HEK293 (cell line): ENCODE results near the gene DVL1.

Experiments
- BCL11A ChIP-seq: fragments of 450-650 bp; formaldehyde crosslinking; IDR thresholded peaks from 2 replicates; pipeline ENCODE4 v1.5.1; 2016; ENCODE audit warnings: low read depth, missing biosample characterization, missing genetic modification characterization
- GLIS2 ChIP-seq: fragments of 450-650 bp; formaldehyde crosslinking; IDR thresholded peaks from 2 replicates; pipeline ENCODE4 v1.5.1; 2016; ENCODE audit warnings: missing biosample characterization, missing genetic modification characterization
- HOXA7 ChIP-seq: sonication (generic); formaldehyde crosslinking; IDR thresholded peaks from 2 replicates; pipeline ENCODE4 v1.8.1; 2022; ENCODE audit warnings: missing genetic modification reagents, borderline replicate concordance
- PATZ1 ChIP-seq: fragments of 450-650 bp; formaldehyde crosslinking; IDR thresholded peaks from 2 replicates; pipeline ENCODE4 v1.5.1; 2016; ENCODE audit warnings: missing biosample characterization, missing genetic modification characterization
- SCRT2 ChIP-seq: fragments of 450-650 bp; formaldehyde crosslinking; IDR thresholded peaks from 2 replicates; pipeline ENCODE4 v1.5.1; 2016; ENCODE audit warnings: missing biosample characterization, missing genetic modification characterization
- SP7 ChIP-seq: fragments of 450-650 bp; formaldehyde crosslinking; IDR thresholded peaks from 2 replicates; pipeline ENCODE4 v1.5.1; 2016; ENCODE audit warnings: missing biosample characterization, missing genetic modification characterization
- WT1 ChIP-seq: fragments of 450-650 bp; formaldehyde crosslinking; IDR thresholded peaks from 2 replicates; pipeline ENCODE4 v1.5.1; 2016; ENCODE audit warnings: missing biosample characterization, missing genetic modification characterization
- ZBTB8A ChIP-seq: fragments of 450-650 bp; formaldehyde crosslinking; IDR thresholded peaks from 2 replicates; pipeline ENCODE4 v1.5.1; 2016; ENCODE audit warnings: missing biosample characterization, missing genetic modification characterization
- ZFP3 ChIP-seq: fragments of 450-650 bp; formaldehyde crosslinking; IDR thresholded peaks from 2 replicates; pipeline ENCODE4 v1.5.1; 2016; ENCODE audit warnings: low read depth, missing biosample characterization, missing genetic modification characterization
- ZNF138 ChIP-seq: fragments of 450-650 bp; formaldehyde crosslinking; IDR thresholded peaks from 2 replicates; pipeline ENCODE4 v1.5.1; 2016; ENCODE audit warnings: missing biosample characterization, missing genetic modification characterization, borderline replicate concordance
- ZNF155 ChIP-seq: fragments of 450-650 bp; formaldehyde crosslinking; IDR thresholded peaks from 2 replicates; pipeline ENCODE4 v1.5.1; 2016; ENCODE audit warnings: missing biosample characterization, missing genetic modification characterization
- ZNF266 ChIP-seq: fragments of 450-650 bp; formaldehyde crosslinking; IDR thresholded peaks from 2 replicates; pipeline ENCODE4 v1.5.1; 2016; ENCODE audit warnings: missing biosample characterization, missing genetic modification characterization, low read depth
- ZNF280D ChIP-seq: fragments of 450-650 bp; formaldehyde crosslinking; IDR thresholded peaks from 2 replicates; pipeline ENCODE4 v1.5.1; 2016; ENCODE audit warnings: missing biosample characterization, missing genetic modification characterization
- ZNF354C ChIP-seq: fragments of 450-650 bp; formaldehyde crosslinking; IDR thresholded peaks from 2 replicates; pipeline ENCODE4 v1.5.1; 2016; ENCODE audit warnings: missing biosample characterization, missing genetic modification characterization, low read depth, borderline replicate concordance
- ZNF426 ChIP-seq: fragments of 450-650 bp; formaldehyde crosslinking; IDR thresholded peaks from 2 replicates; pipeline ENCODE4 v1.5.1; 2017; ENCODE audit warnings: missing biosample characterization, missing genetic modification characterization, mild to moderate bottlenecking, inconsistent platforms, moderate library complexity
- ZNF473 ChIP-seq: fragments of 450-650 bp; formaldehyde crosslinking; IDR thresholded peaks from 2 replicates; pipeline ENCODE4 v1.5.1; 2017; ENCODE audit warnings: missing biosample characterization, missing genetic modification characterization
- ZNF510 ChIP-seq: fragments of 450-650 bp; formaldehyde crosslinking; IDR thresholded peaks from 2 replicates; pipeline ENCODE4 v1.5.1; 2018; ENCODE audit warnings: mild to moderate bottlenecking, missing genetic modification characterization, missing biosample characterization; ENCODE audit not compliant: insufficient replicate concordance
- ZNF549 ChIP-seq: fragments of 450-650 bp; IDR thresholded peaks from 2 replicates; pipeline ENCODE4 v1.5.1; 2018; ENCODE audit warnings: missing biosample characterization, missing genetic modification characterization, mild to moderate bottlenecking, inconsistent platforms, moderate library complexity
- ZNF610 ChIP-seq: fragments of 450-650 bp; formaldehyde crosslinking; IDR thresholded peaks from 2 replicates; pipeline ENCODE4 v1.5.1; 2016; ENCODE audit warnings: missing biosample characterization, missing genetic modification characterization, borderline replicate concordance
- ZNF629 ChIP-seq: fragments of 450-650 bp; formaldehyde crosslinking; IDR thresholded peaks from 2 replicates; pipeline ENCODE4 v1.5.1; 2017; ENCODE audit warnings: missing biosample characterization, missing genetic modification characterization
- ZSCAN23 ChIP-seq: fragments of 450-650 bp; formaldehyde crosslinking; IDR thresholded peaks from 2 replicates; pipeline ENCODE4 v1.5.1; 2016; ENCODE audit warnings: missing biosample characterization, missing genetic modification characterization
- ZSCAN30 ChIP-seq: fragments of 450-650 bp; IDR thresholded peaks from 2 replicates; pipeline ENCODE4 v1.5.1; 2018; ENCODE audit warnings: missing biosample characterization, mild to moderate bottlenecking, missing genetic modification characterization, moderate library complexity
- TF ChIP-seq, protein P1 (sequence below): fragments of 450-650 bp; formaldehyde crosslinking; conservative IDR thresholded peaks from 2 replicates; pipeline ENCODE4 v1.5.1; 2016; ENCODE audit warnings: low read depth, missing biosample characterization, missing genetic modification characterization
- TF ChIP-seq, protein P2 (sequence below): fragments of 450-650 bp; formaldehyde crosslinking; IDR thresholded peaks from 2 replicates; pipeline ENCODE4 v1.5.1; 2016; ENCODE audit warnings: missing biosample characterization, missing genetic modification characterization
- TF ChIP-seq, protein P3 (sequence below): fragments of 450-650 bp; formaldehyde crosslinking; IDR thresholded peaks from 2 replicates; pipeline ENCODE4 v1.5.1; 2016; ENCODE audit warnings: missing biosample characterization, missing genetic modification characterization
- TF ChIP-seq, protein P4 (sequence below): IDR thresholded peaks from 2 replicates; pipeline ENCODE4 v1.6.1; 2011; ENCODE audit warnings: mild to moderate bottlenecking, low read depth, low read length, borderline replicate concordance

The DVL1 gene

DNA sequence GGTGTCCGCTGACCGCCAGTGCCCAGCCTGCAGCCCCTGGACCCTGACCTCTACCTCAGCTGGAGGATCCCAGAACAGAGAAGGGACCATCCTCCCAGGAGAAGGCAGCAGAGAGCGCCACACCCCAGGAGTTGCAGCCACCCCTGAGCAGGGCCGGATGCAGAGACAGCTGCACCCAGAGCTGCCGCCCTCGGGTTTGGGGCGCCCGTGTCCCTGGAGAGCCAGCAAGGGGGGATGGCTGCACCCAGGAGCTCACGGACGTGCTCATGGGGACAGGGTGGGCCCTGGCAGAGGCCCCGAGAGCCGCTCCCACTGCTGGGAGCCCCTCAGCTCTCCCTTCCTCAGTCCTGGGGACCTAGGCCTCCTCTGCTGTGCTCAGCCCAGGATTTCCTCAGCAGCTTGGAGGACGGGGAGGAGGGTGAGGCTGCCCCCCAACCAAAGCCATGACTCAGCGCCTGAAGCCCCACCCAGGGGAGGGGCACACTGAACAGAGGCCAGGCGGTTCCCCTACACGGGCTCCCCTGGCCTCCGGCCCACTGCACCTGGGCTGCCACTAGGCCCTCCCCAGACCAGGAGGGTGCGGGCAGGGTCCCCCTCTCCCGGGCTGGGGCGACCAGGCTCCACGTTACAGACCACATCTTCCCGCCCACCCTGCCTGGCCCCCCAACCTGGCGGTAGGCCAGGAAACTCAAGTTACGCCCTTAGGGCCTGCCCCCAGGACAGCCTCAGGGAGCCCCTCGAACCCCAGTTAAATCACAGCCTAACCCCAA, 43.7 kb downstream of the DVL1 start (continued):
- TF ChIP-seq, protein P1, sequence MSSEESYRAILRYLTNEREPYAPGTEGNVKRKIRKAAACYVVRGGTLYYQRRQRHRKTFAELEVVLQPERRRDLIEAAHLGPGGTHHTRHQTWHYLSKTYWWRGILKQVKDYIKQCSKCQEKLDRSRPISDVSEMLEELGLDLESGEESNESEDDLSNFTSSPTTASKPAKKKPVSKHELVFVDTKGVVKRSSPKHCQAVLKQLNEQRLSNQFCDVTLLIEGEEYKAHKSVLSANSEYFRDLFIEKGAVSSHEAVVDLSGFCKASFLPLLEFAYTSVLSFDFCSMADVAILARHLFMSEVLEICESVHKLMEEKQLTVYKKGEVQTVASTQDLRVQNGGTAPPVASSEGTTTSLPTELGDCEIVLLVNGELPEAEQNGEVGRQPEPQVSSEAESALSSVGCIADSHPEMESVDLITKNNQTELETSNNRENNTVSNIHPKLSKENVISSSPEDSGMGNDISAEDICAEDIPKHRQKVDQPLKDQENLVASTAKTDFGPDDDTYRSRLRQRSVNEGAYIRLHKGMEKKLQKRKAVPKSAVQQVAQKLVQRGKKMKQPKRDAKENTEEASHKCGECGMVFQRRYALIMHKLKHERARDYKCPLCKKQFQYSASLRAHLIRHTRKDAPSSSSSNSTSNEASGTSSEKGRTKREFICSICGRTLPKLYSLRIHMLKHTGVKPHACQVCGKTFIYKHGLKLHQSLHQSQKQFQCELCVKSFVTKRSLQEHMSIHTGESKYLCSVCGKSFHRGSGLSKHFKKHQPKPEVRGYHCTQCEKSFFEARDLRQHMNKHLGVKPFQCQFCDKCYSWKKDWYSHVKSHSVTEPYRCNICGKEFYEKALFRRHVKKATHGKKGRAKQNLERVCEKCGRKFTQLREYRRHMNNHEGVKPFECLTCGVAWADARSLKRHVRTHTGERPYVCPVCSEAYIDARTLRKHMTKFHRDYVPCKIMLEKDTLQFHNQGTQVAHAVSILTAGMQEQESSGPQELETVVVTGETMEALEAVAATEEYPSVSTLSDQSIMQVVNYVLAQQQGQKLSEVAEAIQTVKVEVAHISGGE (tag by site-specific recombination): no peak
- no peak for TF ChIP-seq ZSCAN30 (tag by site-specific recombination)
- no peak for TF ChIP-seq ZNF610 (tag by site-specific recombination)
- TF ChIP-seq, protein P2, sequence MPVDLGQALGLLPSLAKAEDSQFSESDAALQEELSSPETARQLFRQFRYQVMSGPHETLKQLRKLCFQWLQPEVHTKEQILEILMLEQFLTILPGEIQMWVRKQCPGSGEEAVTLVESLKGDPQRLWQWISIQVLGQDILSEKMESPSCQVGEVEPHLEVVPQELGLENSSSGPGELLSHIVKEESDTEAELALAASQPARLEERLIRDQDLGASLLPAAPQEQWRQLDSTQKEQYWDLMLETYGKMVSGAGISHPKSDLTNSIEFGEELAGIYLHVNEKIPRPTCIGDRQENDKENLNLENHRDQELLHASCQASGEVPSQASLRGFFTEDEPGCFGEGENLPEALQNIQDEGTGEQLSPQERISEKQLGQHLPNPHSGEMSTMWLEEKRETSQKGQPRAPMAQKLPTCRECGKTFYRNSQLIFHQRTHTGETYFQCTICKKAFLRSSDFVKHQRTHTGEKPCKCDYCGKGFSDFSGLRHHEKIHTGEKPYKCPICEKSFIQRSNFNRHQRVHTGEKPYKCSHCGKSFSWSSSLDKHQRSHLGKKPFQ: no peak
- TF ChIP-seq ZNF426: no peak
- no peak for TF ChIP-seq ZNF473 (tag by site-specific recombination)
- TF ChIP-seq ZNF280D (tag by site-specific recombination): no peak
- no peak for TF ChIP-seq ZNF266
- TF ChIP-seq PATZ1: peak; percentile 97
- no peak for TF ChIP-seq ZNF510
- 0 out of 2 replicates have a peak, but pooled peaks have one; percentile 11 for TF ChIP-seq BCL11A
- TF ChIP-seq, protein P3, sequence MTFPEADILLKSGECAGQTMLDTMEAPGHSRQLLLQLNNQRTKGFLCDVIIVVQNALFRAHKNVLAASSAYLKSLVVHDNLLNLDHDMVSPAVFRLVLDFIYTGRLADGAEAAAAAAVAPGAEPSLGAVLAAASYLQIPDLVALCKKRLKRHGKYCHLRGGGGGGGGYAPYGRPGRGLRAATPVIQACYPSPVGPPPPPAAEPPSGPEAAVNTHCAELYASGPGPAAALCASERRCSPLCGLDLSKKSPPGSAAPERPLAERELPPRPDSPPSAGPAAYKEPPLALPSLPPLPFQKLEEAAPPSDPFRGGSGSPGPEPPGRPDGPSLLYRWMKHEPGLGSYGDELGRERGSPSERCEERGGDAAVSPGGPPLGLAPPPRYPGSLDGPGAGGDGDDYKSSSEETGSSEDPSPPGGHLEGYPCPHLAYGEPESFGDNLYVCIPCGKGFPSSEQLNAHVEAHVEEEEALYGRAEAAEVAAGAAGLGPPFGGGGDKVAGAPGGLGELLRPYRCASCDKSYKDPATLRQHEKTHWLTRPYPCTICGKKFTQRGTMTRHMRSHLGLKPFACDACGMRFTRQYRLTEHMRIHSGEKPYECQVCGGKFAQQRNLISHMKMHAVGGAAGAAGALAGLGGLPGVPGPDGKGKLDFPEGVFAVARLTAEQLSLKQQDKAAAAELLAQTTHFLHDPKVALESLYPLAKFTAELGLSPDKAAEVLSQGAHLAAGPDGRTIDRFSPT (tag by site-specific recombination): peak; percentile 58
- TF ChIP-seq GLIS2 (tag by site-specific recombination): peak; percentile 73
- TF ChIP-seq SP7 (tag by site-specific recombination): peak; percentile 38; the same call in 1 of the 2 replicates
- no peak for TF ChIP-seq WT1 (tag by site-specific recombination)
- no peak for TF ChIP-seq ZFP3
- no peak for TF ChIP-seq ZNF549 (tag by site-specific recombination)
- TF ChIP-seq ZSCAN23 (tag by site-specific recombination): no peak
- no peak for TF ChIP-seq HOXA7 (CRISPR knock-in tag)
- TF ChIP-seq ZNF138: no peak
- no peak for TF ChIP-seq SCRT2 (tag by site-specific recombination)
- TF ChIP-seq, protein P4, sequence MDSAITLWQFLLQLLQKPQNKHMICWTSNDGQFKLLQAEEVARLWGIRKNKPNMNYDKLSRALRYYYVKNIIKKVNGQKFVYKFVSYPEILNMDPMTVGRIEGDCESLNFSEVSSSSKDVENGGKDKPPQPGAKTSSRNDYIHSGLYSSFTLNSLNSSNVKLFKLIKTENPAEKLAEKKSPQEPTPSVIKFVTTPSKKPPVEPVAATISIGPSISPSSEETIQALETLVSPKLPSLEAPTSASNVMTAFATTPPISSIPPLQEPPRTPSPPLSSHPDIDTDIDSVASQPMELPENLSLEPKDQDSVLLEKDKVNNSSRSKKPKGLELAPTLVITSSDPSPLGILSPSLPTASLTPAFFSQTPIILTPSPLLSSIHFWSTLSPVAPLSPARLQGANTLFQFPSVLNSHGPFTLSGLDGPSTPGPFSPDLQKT: no peak
- TF ChIP-seq ZNF155 (tag by site-specific recombination): no peak
- TF ChIP-seq ZNF354C (tag by site-specific recombination): no peak
- peak; percentile 75 for TF ChIP-seq ZBTB8A
- TF ChIP-seq ZNF629: no peak; the same call in 1 of the 2 replicates
